OCI-LY1 (cell line): Measurements from ENCODE around the gene CDH20.

Source experiments
- H2AFZ ChIP-seq: fragments of 200-600 bp; sonication (generic), shearing (Covaris generic); 2 replicates; pipeline ENCODE4 v1.6.0; 2014; ENCODE audit warnings: antibody characterized with exemption, mild to moderate bottlenecking, low read length
- H3F3A ChIP-seq: fragments of 200-600 bp; sonication (generic), shearing (Covaris generic); 2 replicates; pipeline ENCODE4 v1.6.0; 2014; ENCODE audit warnings: mild to moderate bottlenecking, antibody characterized with exemption, low read length, moderate library complexity; ENCODE audit not compliant: insufficient read depth
- H3K27ac ChIP-seq: fragments of 200-600 bp; sonication (generic); 2 replicates; pipeline ENCODE4 v1.5.1; 2014; ENCODE audit warnings: low read length, mixed run types, mild to moderate bottlenecking, low read depth; ENCODE audit not compliant: poor library complexity, severe bottlenecking
- H3K27me3 ChIP-seq: fragments of 200-600 bp; sonication (generic); 2 replicates; pipeline ENCODE4 v1.6.0; 2014; ENCODE audit warnings: antibody characterized with exemption, mild to moderate bottlenecking, low read length, moderate library complexity; ENCODE audit not compliant: insufficient read depth
- H3K36me3 ChIP-seq: fragments of 200-600 bp; sonication (generic); 2 replicates; pipeline ENCODE4 v1.6.1; 2014; ENCODE audit warnings: mild to moderate bottlenecking, antibody characterized with exemption, low read length, moderate library complexity, mixed read lengths; ENCODE audit not compliant: insufficient read depth
- H3K4me1 ChIP-seq: fragments of 200-600 bp; sonication (generic); 2 replicates; pipeline ENCODE4 v1.5.1; 2014; ENCODE audit warnings: mild to moderate bottlenecking, low read length, moderate library complexity; ENCODE audit not compliant: insufficient read depth, severe bottlenecking
- H3K4me2 ChIP-seq: fragments of 200-600 bp; sonication (generic), shearing (Covaris generic); 2 replicates; pipeline ENCODE4 v1.6.1; 2014; ENCODE audit warnings: low read length
- H3K4me3 ChIP-seq: fragments of 200-600 bp; sonication (generic); 2 replicates; pipeline ENCODE4 v1.5.1; 2014; ENCODE audit warnings: low read length, low read depth, mild to moderate bottlenecking, mixed read lengths; ENCODE audit not compliant: poor library complexity, severe bottlenecking
- H3K79me2 ChIP-seq: fragments of 200-600 bp; shearing (Covaris generic); 2 replicates; pipeline ENCODE4 v1.6.1; 2016; ENCODE audit warnings: mixed run types, low read length, mixed read lengths; ENCODE audit not compliant: insufficient read depth
- H3K9ac ChIP-seq: fragments of 200-600 bp; sonication (generic), shearing (Covaris generic); 2 replicates; pipeline ENCODE4 v1.6.1; 2014; ENCODE audit warnings: mild to moderate bottlenecking, low read length, mixed read lengths
- H3K9me2 ChIP-seq: fragments of 200-600 bp; sonication (generic), shearing (Covaris generic); 2 replicates; pipeline ENCODE4 v1.6.1; 2014; ENCODE audit warnings: low read depth, mild to moderate bottlenecking, low read length, mixed read lengths
- H3K9me3 ChIP-seq: fragments of 200-600 bp; shearing (Covaris generic); 2 replicates; pipeline ENCODE4 v1.6.1; 2014; ENCODE audit warnings: low read length, mixed read lengths
- H4K20me1 ChIP-seq: fragments of 200-600 bp; sonication (generic), shearing (Covaris generic); 2 replicates; pipeline ENCODE4 v1.6.0; 2016; ENCODE audit warnings: mild to moderate bottlenecking, low read length; ENCODE audit not compliant: insufficient read depth
- EZH2 ChIP-seq: fragments of 200-600 bp; sonication (generic), shearing (Covaris generic); IDR thresholded peaks from 2 replicates; pipeline ENCODE4 v1.8.0; 2017; ENCODE audit warnings: borderline replicate concordance, mixed run types, mild to moderate bottlenecking, antibody characterized with exemption, low read length, moderate library complexity, mixed read lengths
- TF ChIP-seq, protein P1 (sequence below): fragments of 200-600 bp; sonication (generic), shearing (Covaris generic); IDR thresholded peaks from 2 replicates; pipeline ENCODE4 v1.5.1; 2017; ENCODE audit warnings: mild to moderate bottlenecking, antibody characterized with exemption, low read length, moderate library complexity, mixed read lengths

The CDH20 gene

DNA sequence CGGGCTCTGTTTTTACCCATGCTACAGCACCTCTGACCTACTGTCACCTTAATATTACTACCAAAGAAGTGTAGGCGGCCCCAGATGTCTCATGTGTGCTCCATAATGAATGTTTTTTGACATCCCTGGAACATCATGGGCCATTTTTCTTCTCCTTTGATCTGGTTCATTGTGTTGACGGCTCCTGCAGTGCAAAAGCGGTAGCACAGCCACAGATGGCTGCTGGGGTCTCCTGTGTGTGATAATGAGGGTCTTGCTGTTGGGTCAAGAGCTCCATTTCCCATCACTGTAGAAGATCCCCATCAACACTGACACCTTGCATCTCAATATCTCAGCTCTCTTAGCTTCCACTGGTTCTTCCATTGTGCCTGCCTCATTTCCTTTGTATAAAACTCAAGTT is 95.0 kb downstream of the CDH20 start:
- Histone ChIP-seq H3K9me3 (no peaks in the 10 kb centered on the region), H3K4me1 (no peaks in the 10 kb centered on the region), H3K9ac (no peak overlapping the region), H3F3A (no peaks in the 10 kb centered on the region), H3K79me2 (no peaks in the 10 kb centered on the region), H3K27ac (no peak overlapping the region), H3K27me3 (no peaks in the 10 kb centered on the region), H3K4me3 (no peak overlapping the region), H3K9me2 (no peaks in the 10 kb centered on the region), H3K36me3 (no peaks in the 10 kb centered on the region), H3K4me2 (no peak overlapping the region), H2AFZ (no peak overlapping the region), H4K20me1 (no peaks in the 10 kb centered on the region)
- TF ChIP-seq, protein P1, sequence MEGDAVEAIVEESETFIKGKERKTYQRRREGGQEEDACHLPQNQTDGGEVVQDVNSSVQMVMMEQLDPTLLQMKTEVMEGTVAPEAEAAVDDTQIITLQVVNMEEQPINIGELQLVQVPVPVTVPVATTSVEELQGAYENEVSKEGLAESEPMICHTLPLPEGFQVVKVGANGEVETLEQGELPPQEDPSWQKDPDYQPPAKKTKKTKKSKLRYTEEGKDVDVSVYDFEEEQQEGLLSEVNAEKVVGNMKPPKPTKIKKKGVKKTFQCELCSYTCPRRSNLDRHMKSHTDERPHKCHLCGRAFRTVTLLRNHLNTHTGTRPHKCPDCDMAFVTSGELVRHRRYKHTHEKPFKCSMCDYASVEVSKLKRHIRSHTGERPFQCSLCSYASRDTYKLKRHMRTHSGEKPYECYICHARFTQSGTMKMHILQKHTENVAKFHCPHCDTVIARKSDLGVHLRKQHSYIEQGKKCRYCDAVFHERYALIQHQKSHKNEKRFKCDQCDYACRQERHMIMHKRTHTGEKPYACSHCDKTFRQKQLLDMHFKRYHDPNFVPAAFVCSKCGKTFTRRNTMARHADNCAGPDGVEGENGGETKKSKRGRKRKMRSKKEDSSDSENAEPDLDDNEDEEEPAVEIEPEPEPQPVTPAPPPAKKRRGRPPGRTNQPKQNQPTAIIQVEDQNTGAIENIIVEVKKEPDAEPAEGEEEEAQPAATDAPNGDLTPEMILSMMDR = no peak
- TF ChIP-seq EZH2 = no peak

- no peak overlapping the region for H3K4me3 ChIP-seq
- H4K20me1 ChIP-seq = no peaks in the 10 kb centered on the region
- H3K9me2 ChIP-seq = no peaks in the 10 kb centered on the region
- H3F3A ChIP-seq = no peaks in the 10 kb centered on the region
- no peak overlapping the region for H3K9ac ChIP-seq
- no peaks in the 10 kb centered on the region for H3K79me2 ChIP-seq
- no peaks in the 10 kb centered on the region for H3K36me3 ChIP-seq
- no peaks in the 10 kb centered on the region for H3K9me3 ChIP-seq
- no peak for TF ChIP-seq EZH2
- TF ChIP-seq, protein P1 = no peak
- no peak overlapping the region for H3K27ac ChIP-seq
- no peaks in the 10 kb centered on the region for H3K4me1 ChIP-seq
- no peak overlapping the region for H2AFZ ChIP-seq
- H3K4me2 ChIP-seq = no peak overlapping the region
- no peaks in the 10 kb centered on the region for H3K27me3 ChIP-seq
Measured at GRCh38 chr18:61432590-61432989, 99.4 kb downstream of the CDH20 start.

- H3K9me3 ChIP-seq = no peaks in the 10 kb centered on the region
- no peaks in the 10 kb centered on the region for H3K9me2 ChIP-seq
- H3K4me1 ChIP-seq = no peaks in the 10 kb centered on the region
- H4K20me1 ChIP-seq = no peaks in the 10 kb centered on the region
- no peak overlapping the region for H3K27ac ChIP-seq
- TF ChIP-seq, protein P1 = peak; percentile 64
- no peak for TF ChIP-seq EZH2
- H3F3A ChIP-seq = no peaks in the 10 kb centered on the region
- H3K36me3 ChIP-seq = no peaks in the 10 kb centered on the region
- H3K4me3 ChIP-seq = no peak overlapping the region
- H3K79me2 ChIP-seq = no peaks in the 10 kb centered on the region
- H2AFZ ChIP-seq = no peak overlapping the region
- no peak overlapping the region for H3K9ac ChIP-seq
- no peaks in the 10 kb centered on the region for H3K27me3 ChIP-seq
- no peak overlapping the region for H3K4me2 ChIP-seq
Measured at GRCh38 chr18:61435064-61435652, 101.9 kb downstream of the CDH20 start.
